Stimulated activated CD8-positive, alpha-beta memory T cell treated with anti-CD3 and anti-CD28 coated beads, Interleukin-12 subunit alpha, Interleukin-12 subunit beta, amount 100 ng/mL, for 4 hours (primary cell): ENCODE measurements around the gene LIF.
"Not testable (repeated sequence)": the region's sequence is repeated elsewhere in the genome, so short reads cannot be mapped to it uniquely, and the experiment has no call there.

Experiments
- DNase-seq: peaks from one replicate; pipeline ENCODE4 v3.0.0-alpha.2; 2020; ENCODE audit warnings: low read depth

Gene LIF

DNA sequence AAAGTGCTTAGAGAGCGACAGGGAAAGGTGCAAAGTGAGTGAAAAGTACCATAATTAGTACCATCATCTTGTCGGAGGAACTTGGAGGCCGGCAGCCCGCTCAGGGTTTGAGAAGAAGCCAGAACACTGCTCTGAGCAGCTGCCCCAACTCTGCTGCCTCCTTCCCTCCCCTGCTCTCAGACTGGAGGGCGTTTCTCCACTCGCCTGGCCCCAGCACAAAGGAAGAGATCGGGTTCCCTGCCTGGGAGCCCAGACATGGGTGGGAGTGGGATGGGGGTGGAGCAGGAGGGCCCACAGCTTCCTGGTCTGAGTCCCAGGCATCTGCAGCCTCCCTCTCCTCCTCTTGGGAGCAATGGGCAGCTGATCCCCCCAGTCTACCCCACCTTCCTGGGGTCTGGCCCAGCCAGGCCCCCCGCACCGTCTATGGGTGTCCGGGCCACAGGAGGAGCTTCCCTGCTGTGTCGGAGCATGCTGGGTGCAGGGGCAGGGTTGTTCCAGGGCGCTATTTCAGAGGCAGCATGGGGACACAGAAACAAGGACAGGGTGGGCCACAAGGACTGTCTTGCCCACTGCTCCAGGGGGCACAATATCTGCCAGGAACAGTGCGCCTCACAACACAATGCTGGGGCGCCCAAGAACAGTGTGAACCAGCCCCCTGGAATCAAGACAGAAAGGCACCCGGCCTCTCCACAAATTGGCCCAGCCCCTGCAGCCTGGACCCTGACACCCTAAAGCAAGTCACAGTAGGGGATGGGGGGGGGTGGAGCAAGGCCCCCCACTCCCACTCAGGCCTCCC, 4.8 kb downstream of the LIF start:
- DNase-seq = no peak

DNA sequence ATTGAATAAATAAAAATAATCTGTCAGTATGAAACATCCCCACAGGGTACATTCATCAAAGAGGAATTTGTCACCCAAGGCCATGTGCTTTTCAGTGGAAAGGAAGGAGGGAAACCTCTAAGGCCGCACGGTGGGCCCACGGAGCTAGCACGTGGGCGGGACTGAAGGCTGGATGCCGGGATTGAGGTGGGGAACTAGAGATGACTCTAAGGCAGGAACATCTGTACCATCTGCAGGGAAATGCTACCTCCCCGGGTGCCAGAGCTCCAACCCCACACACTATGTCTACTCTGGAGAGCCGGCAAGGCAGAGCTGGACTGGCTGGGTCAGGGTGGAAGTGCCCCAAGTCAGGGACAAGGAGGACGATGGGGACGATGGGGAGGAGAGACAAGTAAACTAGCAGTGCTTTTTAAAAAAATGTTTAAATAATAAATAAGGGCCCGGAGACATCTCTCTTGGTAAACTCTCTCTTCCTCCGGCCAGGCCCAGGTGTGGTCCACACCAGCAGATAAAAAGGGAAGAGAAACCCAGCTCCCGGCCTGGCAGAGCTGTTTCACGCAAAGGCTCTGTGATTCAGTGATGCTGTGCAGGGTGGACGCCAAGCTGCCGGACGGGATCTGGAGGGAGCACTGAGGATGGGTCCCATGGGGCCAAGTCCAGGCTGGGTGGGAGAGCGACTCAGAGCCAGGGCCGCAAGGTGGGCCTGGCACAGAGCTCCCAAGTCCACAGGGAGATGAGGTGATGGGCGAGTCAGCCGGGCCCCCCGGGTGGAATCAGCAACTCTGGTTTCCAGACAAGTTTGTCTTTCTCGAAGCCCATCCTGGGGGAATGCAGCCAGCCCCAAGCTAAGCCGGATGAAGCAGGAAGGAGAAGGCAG, 5.8 kb downstream of the LIF start:
- DNase-seq = no peak

DNA sequence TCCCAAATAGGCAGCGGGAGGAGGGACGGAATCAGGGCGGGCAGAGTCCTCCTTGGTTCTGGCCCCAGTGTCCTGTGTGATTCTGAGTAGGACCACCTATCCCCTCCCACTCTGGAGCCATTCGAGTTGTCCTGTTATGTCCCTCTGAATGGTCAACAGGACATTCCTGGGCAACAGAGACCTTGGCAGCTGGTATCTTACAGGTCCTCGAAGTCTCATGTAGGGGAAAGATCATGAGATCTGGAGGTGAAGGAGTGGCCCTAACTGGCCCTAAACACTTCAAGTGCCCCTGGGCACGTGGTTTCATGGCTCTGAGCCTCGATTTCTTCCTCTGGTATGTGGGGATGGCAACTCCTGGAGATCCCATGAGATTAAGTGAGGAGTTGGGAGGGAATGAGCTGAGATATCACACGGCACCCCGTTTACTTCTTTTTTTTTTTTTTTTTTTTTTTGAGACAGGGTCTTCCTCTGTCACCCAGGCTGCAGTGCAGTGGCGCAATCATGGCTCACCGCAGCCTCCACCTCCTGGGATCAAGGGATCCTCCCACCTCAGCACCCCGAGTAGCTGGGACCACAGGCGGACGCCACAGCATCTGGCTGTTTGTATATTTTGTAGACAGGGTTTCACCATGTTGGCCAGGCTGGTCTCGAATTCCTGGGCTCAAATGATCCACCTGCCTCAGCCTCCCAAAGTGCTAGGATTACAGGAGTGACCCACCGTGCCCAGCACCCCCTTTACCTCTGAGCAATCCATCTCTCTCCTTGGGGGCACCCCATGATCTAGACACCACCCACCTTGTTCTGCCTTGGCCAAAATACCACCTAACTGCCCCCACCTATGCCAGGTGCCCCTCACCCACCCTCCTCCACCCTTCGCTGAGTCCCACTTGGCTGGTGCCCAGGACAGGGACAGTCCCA, 6.8 kb downstream of the LIF start:
- no peak for DNase-seq

DNA sequence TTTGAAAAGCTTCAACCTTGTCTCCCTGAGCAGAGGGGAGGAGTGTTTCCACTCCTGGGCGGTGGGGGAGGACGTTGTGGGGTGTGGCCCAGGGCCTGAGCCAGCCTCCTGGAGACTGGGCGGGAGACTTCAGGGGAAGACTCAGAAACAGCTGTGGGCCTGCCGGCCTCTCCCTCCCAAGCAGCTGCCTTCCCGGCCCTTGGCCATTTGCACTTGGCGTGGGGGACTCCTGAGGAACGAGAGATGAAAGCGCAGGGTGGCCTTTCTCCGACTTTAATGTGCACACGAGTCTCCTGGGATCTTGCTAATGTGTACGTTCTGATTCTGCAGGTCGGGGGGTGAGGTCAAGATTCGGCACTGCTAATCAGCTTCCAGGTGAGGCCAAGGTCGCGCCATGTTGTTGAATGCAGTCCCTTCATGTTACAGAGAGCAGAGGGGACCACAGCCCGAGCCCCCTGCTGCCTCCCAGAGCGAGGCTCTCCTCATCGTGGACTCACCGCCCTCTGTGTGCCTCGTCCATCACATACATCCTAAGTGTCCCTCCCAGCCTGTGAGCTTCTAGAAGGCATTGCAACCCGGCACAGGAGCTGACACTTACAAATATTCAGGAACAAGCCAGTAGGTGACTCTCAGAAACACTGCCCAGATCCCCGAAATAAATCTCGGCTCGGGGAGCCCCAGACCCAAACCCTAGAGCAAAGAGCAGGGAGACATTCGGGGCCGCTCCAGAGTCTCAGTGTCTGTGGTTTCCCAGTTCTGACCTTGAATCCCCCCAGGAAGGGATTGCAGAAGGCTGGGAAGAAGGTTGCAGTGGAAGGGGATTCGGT, 7.7 kb downstream of the LIF start:
- no peak for DNase-seq

DNA sequence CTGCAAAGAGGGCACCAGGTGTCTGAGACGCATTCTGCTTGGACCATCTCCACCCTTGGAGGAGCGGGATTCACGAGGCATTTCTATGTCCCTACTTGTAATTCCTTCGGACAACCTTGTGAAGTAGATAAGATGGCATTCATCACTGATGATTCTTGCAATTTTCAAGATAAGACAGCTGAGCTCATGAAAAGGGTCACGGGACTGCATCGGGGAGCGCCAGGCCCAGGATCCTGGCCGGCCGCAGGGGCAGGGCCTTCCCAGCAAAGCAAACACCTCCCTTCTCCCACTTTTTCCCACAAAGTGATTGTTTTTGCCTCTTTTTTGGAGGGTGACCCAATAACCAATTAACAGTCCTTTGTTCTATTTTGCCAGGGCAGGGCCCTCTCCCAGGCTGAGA, 8.4 kb downstream of the LIF start:
- no peak for DNase-seq

DNA sequence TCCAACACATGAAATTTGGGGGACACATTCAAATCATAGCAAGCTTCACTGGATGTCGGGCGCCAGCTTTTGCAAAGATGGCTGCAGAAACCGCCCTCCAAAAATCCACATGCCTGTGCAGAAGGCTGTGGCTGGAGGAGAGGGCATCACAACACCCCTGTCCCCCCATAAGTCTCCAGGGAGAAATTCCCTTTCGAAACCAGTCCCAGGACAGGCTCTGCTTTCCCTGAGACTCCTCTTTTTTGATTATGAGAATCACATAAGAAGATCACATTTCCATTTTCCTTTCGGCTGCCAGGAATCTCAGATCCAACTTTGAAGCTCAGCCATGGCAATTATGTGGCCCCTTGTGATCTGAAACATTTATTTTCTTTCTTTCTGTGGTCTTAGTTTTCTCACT, 9.7 kb downstream of the LIF start:
- DNase-seq = no peak

DNA sequence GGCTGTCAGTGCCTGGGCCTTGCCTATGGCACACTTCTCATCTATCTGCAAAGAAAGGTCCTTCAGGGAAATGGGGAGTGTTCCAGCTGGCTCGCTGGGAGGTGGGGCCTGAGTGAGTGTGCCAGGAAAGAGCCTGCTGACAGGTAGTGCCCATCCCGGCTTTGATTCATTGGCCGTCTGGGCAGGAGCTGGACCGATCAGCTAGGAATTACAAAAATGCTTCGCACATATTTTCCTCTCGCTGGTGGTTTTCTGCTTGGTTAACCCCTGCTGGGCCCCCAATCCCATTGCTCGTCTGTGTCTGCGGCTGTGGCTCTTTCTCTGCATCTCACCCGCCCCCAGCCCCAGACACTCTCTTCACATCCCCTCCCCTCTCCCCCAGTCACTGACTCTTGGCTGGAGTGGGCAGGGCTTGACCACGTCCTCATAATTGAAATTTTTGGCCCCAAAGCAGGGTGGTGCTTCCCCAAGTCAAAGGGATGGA, 10.8 kb downstream of the LIF start:
- DNase-seq = no peak

DNA sequence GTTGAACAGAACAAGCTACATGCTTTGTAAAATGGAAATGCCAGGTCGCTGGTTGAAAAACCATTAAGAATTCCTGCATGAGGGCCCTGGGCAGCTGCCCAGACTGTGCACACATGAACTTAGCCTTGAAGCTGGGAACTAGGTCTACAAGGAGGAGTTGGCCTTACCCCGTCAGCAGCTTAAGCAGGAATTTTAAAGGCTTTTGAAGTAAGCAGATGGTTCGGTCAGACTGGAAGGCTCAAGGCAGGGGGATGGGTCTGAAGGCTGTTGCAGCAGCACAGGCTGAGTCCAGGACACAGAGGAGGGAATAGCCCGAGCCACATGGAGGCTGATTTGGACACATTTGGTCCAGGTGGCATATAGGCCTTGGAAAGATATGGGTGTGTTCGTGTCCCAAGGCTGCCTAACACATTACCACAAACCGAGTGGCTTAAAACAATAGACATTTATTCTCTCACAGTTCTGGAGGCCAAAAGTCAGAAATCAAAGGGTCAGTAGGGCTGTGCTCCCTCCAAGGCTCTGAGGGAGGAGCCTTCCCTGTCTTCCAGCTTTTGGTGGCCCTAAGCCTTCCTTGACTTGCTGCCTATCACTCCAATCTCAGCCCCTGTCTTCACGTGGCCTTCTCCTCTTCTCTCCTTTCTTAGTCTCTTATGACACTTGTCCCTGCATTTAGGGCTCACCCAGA, 11.6 kb downstream of the LIF start:
- no peak for DNase-seq

DNA sequence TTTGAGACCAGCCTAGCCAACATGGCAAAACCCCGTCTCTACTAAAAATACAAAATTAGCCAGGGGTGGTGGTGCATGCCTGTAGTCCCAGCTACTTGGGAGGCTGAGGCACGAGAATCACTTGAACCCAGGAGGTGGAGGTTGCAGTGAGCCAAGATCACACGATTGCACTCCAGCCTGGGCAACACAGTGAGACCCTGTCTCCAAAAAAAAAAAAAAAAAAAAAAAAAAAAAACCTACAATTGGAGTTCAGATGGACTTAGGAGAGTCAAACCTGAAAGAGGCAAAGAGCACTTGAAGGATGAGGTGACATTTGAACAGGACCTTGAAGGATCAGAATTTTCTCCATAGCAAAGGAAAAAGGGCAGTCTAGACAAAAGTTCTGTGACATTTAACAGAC, 12.2 kb downstream of the LIF start:
- DNase-seq = not testable (repeated sequence)

DNA sequence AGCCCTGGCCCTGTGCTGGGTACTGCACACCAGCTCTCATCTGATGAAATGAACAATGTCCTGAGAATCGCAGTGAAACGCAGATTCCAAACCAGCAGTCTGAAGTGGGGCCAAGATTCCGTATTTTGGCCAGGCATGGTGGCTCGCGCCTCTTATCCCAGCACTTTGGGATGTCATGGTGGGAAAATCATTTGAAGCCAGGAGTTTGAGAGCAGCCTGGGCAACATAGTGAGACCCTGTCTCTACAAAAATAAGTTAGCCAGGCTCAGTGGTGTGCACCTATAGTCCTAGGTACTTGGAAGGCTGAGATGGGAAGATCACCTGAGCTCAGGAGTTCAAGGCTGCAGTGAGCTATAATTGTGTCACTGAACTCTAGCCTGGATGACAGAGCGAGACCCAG, 13.0 kb downstream of the LIF start:
- DNase-seq = no peak

DNA sequence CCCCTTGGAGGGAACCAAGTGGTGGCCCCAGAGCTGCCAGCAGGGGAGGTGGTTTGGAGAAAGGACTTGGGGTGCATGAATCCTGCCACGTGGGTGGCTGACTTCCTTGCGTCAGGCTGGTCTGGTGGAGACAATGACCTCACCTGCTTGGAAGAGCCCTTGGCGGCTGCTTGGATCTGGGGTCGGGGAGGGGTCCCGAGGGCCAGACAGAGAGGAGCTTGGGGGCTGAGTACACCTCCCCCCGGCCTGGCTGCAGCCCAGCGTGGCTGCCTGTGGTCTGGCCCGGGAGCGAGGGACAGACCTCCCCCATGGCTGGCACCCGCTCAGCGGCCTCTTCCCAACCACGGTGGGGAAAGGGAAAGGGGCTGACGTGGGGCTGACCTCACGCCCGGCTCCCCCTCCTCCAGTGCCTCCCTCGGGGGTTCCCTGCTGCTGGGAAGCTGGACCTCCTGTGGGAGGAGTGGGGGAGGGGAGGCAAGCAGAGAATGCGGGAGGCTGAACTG, 13.8 kb downstream of the LIF start:
- DNase-seq = no peak

DNA sequence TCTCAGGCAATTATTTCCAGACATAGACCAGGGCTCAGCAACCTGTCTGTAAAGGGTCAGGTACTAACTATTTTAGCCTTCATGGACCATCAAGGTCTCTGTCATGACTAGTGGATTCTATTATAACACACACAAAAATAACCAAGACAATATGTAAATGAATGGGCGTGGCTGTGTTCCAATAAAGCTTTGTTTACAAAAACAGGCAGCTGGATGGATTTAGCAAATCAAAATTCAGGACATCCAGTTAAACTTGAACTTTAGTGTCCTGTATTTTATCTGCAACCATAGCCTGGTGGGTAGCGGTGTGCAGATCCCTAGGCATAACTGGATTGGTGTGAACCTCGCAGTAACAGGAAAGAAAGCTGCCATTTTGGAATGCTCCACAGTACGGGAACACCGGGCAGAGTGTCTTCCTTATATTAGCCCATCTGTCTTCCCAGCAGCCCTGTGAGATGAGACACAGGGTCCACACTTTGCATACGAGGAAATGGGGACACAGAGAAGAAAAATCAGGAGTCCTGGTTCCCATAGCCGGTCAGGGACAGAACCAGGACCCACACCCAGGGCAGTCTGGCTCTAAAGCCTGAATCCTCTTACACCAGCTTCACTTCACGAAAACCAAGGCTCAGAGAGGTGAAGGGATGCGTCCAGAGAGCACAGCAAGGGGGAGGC, 15.6 kb downstream of the LIF start:
- no peak for DNase-seq

DNA sequence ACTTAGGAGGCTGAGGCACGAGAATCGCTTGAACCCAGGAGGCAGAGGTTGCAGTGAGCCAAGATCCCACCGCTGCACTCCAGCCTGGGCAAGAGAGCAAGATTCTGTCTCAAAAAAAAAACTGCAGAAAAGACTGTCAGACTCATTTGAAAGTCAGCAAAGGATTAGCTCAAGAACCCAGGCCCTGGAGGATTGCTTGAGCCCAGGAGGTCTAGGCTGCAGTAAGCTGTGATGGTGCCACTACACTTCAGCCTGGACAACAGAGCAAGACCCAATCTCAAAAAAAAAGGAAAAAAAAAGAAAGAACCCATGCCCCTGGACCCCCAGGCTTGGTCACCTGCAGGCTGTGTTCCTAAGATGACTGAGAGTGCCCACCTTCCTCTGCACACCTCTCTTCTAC, 16.2 kb downstream of the LIF start:
- no peak for DNase-seq

DNA sequence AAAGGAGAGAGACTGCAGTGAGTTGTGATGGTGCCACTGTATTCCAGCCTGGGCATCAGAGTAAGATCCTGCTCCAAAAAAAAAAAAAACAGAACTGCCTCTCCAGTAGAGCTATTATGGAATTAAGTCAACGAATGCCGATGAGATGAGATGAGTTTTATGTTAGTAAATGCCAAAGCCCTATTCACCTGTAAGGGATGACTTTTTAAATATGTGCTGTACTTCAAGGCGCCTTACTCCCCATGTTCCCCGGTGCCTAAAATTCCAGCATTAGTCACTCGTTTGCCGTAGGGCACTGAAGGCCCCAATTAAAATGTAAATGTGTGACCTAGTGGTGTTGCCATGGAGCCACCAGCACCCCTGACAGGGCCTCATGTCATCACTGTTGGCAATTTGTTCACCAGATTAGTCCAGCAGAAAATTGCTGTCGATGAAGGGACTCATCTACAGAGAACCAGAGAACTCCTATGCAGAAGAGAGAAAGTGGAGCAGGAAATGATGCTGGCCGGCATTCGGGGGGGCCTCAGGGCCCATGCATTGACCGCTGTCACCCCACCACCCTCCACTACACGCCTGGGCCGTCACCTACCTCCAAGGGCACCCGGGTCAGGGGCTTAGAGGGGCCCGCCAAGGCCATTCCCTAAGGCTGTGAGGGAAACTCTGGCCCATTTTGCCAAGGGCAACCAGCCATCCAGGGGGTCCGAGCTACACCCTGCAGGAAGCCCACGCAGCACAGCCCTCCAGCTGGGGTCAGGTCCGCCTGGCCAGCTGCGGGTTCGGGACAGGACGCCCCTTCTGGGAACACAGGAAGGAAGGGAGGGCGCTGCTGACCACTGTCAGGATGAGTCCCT, 17.8 kb downstream of the LIF start:
- DNase-seq = no peak

DNA sequence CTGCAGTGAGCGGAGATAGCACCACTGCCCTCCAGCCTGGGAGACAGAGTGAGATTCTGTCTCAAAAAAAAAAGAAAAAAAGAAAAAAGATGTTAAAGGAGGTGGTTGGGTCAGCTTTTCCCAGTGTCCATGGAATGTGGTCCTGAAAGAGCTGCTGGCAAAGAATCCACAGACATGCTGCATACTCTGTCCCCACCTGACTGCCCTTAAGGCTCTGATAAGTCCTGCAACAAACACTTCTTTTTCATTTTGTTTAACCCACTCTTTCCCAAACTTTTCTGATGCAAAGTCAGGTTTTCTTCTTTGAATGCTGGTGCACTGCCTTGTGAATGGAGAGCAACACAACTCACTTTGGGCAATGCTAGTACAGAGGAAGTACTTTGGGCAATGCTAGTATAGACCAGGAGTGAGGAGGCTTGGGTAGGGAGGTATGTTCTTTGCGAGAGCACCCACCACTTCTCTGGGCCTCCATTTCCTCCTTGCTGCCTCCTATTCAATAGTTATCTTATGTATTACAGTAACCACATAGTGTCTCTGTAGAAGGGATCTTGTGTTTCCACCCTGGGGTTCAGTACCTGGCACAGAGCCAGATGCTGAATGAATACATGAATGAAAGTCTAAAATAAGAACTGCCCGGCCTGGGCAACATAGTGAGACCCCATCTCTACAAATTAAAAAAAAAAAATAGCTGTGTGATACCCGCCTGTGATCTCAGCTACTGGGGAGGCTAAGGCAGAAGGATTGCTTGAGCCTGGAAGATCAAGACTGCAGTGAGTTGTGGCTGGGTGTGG, 18.9 kb downstream of the LIF start:
- DNase-seq = no peak

DNA sequence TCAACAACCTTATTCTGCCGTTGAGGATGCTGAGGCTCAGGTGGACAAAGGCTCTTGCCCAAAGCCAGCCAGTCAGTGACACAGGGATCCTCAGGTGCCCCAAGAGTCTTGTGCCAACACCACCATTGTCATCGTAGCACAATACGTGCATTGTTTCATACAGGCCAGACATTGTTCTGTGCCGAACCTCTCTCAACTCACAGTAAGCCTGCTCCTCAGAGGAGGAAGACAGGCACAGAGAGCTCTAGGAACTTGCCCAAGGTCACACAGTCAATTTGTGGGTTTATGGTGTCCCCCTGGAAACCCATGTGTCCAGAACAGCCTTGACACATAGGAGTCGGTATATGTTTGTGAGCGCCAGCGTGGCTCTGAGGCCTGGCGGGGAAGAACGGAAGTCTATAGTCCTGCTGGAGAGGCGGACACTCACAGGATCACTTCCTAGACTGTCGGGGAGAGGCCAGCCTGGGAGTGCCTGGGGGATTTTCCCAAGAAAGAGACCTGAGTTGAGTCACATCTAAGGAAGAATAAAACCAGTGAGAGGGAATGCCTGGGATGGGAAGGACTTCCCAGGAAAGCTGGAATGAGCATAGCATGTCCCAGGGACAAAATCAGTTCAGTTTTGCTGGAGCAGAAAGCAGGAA, 20.2 kb downstream of the LIF start:
- DNase-seq = no peak

DNA sequence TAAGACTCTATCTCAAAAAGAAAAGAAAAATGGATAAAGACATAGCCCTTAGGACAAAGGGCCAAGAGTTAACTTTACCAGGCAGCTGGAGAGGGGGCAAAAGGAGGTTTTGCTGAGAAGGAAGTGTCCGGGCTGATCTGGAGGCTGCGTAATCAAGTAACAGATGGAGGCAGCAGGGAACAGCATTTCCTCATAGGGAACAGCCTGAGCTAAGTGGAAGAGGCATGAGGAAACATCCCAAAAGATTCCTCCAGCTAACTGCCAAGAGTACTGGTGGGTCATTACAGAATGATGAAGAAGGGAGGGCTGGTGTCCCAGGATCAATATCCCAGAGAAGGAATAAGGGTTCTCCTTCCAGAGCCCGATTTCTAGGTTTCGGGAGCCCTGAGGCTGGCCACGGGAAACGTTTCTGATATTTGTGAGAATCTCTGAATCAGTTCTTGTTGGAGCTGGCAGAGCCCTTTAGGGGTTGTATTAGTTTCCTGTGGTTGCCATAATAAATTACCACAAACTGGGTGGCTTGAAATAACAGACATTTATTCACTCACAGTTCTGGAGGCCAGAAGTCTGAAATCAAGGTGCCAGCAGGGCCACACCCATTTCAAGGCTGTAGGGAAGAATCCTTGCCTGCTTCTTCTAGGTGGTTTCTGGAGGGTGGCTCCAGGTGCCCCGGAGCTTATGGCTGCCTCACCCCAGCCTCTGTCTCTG, 21.2 kb downstream of the LIF start:
- DNase-seq = no peak
